T follicular helper cell (primary cell): Measurements from ENCODE around the gene FANCC.

Experiments used
- DNase-seq: peaks from one replicate; pipeline ENCODE4 v3.0.0-alpha.2; 2020; ENCODE audit warnings: low read depth
- total RNA-seq, 2 experiments: gene quantifications; one replicate each; lab custom pipeline; 2026; lab: John Stamatoyannopoulos, UW

Gene FANCC, protein sequence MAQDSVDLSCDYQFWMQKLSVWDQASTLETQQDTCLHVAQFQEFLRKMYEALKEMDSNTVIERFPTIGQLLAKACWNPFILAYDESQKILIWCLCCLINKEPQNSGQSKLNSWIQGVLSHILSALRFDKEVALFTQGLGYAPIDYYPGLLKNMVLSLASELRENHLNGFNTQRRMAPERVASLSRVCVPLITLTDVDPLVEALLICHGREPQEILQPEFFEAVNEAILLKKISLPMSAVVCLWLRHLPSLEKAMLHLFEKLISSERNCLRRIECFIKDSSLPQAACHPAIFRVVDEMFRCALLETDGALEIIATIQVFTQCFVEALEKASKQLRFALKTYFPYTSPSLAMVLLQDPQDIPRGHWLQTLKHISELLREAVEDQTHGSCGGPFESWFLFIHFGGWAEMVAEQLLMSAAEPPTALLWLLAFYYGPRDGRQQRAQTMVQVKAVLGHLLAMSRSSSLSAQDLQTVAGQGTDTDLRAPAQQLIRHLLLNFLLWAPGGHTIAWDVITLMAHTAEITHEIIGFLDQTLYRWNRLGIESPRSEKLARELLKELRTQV
- total RNA-seq = 7.7 to 14.6 reads per million in 2 experiments

DNA sequence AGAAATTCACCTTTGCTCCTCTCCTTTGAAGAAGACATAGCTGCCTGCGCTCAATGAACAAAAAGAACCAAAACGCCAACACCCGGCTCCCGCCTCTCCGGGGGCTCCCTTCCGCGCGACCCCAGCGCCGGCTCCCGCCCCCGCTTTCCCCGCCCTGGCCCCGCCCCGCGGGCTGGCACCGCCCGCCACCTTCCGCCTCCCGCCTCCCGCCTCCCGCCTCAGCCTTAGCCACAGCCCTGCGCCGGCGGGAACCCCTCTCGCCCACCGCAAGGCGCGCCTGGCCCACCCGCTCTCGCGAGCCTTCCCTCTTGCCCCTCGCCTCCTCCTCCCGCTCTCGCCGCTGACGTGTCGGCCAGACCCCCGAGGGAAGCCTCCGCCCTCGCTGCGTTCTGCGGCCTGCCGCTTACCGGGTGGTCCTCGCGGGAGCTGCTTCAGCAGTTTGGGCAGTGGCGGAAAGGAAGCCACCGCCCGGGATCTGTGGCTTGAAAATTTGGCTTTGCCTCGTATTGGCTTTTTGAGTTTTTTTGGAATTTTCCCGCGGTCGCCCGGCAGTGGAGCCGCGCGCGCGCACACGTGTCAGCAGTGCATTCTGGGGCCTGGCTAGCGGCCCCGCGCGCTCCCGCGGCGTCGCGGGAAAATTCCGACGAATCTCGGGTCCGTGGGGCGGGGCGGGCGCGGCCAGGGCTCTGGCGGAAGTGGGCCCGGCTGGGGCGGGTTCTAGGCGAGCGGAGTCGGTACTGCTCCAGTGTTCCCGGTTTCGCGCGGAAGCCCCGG, at the start of gene FANCC:
TSS of gene FANCC (minus strand) at position 591 of the 774 bp plus-strand sequence. CDS start 68,418 bp downstream, outside the sequence.
- DNase-seq = peak; percentile 73

DNA sequence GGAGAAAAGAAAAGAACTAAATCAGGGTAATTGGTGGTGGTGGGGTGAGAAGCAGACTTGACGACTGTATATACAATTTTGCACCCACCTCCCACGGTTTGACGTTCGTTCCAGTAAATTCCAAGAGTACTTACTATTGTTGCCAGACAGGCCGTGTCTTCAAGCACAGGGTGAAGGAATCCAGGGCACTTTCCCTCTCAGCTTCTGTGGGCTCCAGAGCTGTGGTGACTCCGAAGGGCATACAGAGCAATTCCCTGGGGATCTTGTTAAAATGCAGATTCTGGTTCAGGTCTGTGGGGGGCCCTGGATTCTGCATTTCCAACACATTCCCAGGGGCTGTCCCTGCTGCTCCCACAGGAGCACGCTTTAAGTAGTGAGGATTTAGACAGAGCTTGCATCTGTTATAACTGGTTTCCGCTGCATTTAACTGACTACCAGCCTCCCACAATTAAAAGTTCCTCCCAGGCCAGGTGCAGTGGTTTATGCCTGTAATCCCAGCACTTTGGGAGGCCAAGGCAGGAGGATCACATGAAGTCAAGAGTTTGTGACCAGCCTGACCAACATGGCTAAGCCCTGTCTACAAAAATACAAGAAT, 49.3 kb upstream of the FANCC start:
- no peak for DNase-seq

DNA sequence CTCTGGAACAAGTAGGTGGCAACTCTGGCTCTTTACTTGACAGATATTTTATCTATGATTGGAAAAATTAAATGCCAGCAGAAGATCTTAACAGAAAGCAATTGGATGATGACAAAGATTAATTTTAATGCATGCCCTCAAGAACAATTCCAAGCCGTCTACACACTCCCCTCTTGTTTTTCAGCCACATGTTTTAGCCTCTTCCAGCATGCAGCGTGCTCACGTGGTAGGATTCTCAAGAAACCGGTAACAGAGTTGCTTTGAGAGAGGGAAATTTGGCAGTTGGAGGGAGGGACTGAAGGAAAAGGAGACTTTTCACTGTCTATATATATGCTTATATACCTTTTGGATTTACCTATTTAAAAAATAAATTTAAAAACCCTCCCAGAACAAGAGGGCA, 48.3 kb upstream of the FANCC start:
- no peak for DNase-seq

DNA sequence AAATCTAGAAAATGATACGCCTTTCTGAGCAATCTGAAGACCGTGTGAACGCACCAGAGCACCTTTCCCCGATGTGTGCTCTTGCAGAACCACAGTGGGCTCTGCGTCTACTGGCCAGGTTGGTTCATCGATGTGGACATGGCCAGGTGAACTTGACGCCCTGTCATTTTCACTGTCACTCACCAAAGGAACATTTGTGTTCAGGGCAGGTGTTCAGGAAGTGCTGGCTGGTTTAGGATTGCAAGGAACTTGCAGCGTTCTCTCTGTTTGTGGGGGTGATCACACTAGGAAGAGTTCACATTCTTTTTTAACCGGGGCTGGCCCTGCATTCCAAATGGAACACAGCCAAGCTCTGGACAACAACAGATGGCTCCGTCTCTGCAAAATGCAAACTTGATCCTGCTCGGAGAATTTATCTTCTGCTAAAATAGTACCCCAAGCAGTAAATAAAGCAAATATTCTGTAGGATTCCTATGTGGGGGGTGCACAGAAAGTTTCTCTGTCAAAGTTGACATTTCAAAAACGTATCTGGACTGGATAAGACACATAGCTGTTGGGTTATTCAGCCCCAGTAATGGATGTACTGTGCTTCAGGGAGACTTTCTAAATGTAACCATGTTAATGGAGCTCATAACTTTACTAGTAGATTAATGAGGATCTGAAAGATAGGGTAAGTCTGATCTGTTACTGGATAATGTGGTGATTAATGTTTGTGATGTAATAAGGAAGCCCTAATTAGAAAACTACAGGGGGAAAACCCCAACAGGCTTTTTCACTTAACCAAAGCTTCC, 45.7 kb upstream of the FANCC start:
- DNase-seq = no peak

DNA sequence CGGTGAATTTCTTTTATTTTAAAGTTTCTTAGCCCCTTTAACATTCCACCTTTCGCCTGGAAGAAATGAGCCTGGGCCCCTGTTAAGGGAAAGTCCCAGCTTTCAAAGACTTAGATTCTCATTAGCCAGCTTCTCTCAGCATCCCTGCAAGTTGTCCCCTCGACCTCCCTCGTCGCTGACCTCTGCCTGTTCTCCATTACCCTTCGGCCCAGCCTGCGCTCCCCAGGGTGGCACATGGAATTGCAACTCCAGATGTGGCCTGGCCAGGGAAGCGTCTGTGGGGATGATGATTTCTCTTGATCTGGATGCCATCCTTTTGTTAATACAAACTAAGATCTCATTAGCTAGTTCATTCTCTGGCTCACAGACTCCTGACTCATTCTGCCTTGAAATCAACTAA, 43.4 kb upstream of the FANCC start:
- no peak for DNase-seq

DNA sequence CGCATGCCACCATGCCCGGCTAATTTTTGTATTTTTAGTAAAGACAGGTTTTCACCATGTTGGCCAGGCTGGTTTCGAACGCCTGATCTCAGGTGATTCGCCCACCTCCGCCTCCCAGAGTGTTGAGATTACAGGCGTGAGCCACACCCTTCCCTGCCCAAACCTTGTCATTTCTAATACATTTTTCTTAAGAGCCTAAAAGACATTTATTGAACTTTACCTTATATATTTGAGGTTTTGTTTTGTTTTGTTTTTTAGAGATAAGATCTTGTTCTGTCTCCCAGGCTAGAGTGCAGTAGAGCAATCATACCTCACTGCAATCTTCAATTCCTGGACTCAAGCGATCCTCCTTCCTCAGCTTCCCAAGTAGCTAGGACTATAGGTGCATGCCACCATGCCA, 39.8 kb upstream of the FANCC start:
- DNase-seq = no peak

DNA sequence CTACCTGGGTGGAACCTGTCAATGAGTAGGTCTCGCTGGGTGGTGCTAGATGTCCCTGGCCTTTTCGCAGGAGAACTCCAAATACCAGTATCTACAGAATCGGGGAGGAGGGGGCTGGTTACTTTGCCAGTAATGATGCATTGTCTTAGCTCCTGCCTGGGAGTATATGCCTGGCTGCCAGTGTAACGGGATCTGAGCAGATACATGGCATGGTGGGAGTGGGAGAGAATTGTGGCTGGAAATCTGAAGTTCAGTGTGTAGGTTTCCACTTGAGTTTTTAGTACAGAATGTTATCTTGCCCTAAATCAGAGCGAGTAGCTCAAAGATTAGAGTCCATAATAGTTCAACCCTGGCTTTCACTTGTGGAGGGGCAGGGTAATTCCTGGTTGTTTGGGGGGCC, 38.0 kb upstream of the FANCC start:
- no peak for DNase-seq

DNA sequence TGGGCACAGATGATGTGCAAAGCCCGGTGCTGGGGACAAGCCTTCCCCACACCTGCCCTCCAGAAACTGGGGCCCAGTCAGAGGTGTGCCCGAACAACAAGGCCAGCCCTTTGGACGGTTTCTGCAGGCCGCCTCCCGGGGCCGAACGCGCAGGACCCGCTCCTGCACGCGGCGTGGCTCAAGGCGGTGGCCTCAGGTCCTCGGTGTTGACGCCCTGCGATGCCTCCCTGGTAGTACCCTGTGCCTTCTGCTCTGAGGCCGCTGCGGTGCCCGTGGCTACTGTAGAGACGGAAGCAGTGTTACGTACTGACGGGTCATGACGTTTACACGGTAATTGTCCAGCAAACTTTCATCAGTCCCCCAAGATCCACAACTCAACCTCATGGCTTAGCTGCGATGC, 33.5 kb upstream of the FANCC start:
- DNase-seq = no peak

DNA sequence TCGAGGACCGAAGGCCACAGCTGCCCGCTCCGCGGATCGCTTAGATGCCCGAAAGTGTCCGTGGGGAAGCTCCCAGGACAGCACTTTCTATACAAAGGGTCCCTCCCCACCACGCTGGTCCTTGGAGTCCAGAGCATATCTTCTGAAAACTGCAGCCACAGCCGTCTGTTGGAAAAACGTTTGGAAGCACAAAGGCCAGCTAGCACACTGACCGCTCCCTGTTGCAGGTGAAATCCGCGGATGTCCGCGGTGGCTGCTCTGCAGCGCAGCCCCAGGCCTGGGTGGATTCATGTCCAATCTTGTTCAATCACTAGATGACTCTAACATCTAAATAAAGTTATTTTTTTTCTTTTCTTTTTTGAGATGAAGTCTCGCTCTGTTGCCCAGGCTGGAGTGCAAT, 32.8 kb upstream of the FANCC start:
- DNase-seq = no peak

DNA sequence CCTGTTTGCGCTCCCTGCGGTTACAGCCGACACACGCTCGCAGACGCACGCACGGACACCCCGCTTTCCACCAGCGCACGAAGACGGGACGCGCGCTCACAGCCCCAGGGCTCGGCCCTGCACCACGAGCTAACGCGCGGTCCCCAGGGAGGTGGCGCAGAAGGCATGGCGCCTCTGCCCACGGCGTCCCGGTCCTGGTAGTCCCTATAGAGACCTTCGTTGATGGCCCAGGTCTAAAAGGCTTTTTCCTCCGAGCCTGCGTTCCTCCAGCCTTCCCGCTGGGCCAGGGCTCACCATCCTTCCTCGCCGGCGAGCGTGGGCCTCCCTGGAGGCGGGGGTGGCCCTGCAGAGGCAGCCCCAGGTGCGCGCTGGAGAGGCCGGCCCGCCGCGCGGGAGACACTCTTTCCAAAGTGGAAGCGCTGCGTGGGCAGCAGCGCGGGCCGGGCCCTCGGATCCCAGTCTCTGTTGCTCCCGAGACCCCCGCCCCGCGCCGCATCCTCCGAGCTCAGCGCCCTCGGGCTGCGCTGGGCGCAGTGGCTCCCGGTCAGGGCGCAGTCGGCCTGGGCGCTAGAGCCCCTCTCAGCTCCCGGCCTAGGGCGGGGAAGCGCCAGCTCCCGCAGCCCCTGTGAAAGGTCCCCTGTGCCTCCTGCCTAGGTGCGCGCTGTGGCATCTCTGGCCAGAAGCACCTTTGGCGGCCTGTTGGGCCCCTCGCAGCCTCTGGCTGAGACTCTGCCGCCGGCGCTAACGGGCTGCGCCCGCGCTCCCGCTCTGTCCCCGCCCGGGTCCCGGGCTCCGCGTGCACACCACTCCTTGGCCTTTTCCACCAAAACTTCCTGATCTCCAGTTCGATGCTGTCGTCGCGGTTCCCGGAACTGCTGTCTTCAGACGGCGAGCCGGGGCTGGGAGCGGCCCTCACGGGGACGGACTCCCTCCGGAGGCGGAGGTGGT, 31.9 kb upstream of the FANCC start:
- DNase-seq = no peak

DNA sequence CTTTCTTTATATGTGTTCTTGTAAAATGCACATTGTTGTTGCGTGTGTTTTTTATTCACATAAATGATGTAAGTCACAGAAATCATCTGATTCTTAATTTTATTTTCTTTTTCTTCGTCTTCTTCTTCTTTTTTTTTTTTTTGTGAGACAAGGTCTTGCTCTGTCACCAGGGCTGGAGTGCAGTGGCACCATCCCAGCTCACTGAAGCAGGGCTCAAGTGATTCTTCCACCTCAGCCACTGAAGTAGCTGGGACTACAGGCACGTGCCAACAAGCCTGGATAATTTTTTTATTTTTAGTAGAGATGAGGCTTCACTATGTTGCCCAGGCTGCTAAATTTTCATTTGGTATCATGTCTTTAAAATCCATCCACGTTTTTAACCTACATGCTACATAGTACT, 28.5 kb upstream of the FANCC start:
- DNase-seq = no peak

DNA sequence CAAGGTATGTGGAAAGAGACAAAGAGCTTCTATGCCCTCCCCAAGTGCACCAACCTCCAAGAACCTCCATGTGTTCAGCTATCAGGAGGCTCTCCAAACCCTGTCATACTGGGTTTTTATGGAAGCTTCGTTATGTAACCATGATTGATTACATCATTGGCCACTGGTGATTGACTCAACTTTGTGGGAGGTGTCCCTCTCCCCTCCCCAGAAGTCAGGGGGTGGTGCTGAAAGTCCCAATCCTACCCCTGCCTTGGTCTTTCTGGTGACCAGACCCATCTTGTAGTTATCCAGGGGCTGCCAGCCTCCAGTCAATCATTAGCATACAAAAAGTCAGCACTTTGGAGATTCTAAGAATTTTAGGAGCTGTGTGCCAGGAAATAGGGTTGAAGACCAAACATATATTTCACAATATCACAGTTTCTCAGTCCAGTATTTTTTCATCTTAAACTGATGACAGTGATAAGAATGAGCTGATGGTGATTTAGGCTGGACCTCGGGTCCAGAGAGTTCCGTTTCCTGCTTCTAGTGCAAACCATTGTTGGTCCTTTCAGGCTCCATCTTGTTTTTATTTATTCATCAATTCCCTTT, 27.3 kb upstream of the FANCC start:
- DNase-seq = no peak

DNA sequence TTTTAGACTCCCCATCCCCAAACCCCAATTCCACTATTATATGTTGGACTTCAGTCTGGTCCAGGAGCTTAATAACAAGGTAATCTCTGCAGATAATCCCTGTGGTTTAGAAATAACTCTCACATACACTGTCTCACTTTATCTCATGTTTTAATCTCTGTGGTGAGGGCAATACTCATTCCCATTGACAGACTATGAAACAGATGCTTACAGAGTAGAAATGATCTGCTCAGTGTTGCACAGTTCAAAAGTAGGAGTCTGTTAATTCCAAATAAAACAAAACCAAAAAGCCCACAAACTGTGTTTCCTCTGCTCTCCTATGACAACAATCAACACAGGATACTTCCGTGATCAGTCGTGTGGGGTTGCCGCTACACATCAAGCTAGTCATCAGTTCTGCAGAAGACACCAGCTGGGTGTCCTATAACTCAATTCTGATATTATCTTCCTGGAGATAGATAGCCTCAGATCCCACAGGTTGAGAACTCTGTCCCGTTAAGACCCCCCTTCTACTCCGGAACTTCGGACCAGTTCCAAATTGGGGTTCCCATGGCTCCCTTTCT, 26.3 kb upstream of the FANCC start:
- DNase-seq = no peak

DNA sequence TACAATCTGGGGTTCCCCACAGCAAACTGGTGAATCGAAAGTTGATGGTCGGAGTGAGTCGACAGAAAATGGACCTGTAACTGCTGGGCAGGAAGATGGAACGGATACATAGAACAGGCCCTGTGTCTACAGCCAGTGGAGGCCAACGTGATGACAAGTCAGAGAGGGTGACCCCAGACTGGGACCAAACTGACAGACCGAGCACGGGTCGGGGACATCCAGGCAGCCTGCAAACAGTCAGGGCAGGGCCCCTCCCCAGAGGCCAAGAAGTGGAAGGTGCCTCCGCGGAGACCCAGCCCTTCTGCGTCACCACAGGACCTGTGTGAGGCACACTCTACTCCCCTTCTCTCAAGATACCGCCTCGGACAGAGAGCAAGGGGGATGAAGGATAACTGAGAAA, 25.1 kb upstream of the FANCC start:
- no peak for DNase-seq

DNA sequence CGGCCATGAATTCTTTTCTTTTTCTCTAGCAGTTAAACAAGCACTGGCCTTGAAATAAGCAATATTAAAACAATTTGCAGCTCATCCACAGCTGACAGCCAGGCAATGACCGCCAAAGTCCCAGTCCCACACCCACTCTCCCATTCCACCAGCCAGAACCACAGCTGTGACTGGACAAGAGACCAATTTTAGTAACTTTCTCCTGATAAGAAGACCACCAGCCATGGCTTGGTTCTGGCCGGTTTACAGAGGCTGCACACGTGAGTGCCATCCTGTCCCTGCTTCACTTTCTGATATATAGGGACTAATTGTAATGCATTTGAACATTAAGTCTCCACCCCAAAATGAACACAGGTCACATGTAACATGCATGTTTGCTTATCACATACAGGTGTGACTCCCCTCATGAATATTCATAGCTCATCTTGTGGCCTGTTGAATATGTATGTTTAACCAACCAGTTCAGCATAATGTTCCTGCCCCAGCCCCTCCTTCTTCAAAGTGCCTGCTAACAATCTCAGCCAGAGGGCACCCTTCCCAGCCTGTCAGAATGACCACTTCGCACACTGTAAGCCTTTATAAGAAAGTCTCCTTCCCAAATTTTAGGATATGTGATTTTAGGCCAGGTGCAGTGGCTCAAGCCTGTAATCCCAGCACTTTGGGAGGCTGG, 23.9 kb upstream of the FANCC start:
- DNase-seq = no peak

DNA sequence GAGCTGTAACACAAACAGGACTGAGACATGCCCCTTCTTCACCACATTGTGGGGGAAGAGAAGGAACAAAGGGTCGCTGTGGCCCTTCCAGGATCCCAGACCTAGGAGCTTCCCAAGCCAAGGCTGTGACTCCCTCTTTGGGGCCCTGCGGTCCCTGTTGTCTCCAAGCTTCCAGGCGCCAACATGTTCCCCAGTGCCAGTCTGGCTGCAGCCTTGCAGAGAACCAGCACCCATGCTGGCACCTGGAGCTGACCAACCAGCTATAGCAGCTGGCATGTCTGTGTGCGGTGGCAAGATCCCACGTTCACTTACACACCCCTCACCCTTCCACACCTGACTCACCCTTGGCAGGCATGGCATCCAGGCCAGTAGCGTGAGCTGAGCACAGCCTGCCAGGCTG, 20.7 kb upstream of the FANCC start:
- DNase-seq = no peak

DNA sequence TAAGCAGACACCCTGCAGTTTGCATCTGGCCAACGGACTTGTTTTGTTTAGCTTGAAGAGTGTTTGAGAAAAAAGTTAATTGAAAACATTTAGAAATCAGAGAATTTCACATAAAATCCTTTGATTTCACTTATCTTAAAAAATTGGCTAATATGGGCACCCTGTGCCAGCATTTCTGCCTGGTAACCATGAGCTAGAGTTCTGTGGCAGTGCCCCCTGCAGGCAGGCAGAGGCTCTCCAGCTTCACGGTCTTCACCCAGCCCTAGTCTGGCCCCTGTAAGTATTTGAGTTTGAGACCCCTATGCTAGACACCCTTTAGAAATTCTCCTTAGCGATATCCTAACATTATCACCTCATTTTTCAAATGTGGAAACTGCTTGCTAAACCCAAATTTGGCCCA, 18.8 kb upstream of the FANCC start:
- no peak for DNase-seq

DNA sequence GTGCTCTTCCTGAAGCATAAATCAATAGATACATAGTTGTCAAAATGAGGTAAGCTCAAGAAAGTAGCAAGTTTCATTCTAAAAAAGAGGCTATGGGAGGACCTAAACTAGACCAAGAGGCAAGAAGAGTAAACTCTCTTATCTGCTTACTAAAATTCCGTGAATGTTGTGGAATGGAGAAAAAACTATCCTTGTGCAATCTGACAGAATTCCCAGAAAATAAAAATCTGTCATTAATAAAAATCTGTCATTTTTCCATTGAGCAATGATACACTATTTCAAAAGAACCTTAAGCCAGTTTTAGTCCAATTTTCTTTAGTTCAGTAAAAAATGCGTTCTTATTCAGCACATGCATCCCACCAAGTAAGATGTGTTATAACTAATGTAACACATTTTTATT, 15.9 kb upstream of the FANCC start:
- DNase-seq = no peak

DNA sequence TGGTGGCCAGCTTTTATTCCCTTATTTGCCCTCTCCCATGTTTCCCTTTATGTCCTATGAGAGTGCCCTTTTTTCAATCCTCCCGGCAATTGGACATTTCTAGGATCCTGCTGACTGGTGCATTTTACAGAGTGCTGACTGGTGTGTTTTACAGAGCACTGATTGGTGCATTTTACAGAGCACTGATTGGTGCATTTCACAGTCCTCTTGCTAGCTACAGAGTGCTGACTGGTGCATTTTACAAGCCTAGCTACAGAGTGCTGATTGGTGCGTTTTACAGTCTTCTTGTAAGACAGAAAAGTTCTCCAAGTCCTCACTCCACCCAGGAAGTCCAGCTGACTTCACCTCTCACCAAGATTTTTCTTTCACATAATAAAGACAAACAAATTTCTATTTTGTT, 15.4 kb upstream of the FANCC start:
- DNase-seq = no peak
